ENCODE measurements around the gene FHOD3. TPM values are rescaled to one million over a fixed set of nuclear protein-coding genes. Genes with fewer than 3 reads are reported as not detected.

FHOD3 gene
- total and polyA plus RNA-seq, 2 experiments from 2014 or later: 2.7 to 8.7 TPM

DNA sequence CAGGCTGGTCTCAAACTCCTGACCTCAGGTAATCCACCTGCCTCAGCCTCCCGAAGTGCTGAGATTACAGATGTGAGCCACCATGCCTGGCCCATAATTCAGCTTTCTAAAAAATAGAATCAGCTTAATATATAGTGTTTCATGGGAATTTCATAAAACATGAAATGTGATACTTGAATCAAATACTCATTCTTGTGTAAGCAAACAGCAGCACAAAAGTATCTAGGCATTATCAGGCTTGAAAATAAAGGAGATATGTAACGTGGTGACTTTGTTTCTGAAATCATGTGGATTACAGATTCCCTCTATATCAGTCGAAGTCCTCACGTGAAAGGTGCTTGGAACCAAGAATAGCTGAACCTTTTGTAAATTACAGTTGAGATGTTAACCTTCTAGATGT is 229.1 kb downstream of the FHOD3 start:
- Histone ChIP-seq H3K27ac (ENCODE audit: low read depth) (no peak overlapping the region), H3K27me3 (ENCODE audit: insufficient read depth) (no peaks in the 10 kb centered on the region), H3K4me1 (ENCODE audit: insufficient read depth) (no peaks in the 10 kb centered on the region), H3K4me3 (no peak overlapping the region), H3K4me2 (no peak overlapping the region), H3F3A (replicated peaks; ENCODE audit: low read depth) (no peaks in the 10 kb centered on the region), H3K36me3 (ENCODE audit: insufficient read depth) (no peaks in the 10 kb centered on the region), H4K20me1 (replicated peaks; ENCODE audit: insufficient read depth) (no peaks in the 10 kb centered on the region), H2AFZ (no peak overlapping the region), H3K9me2 (ENCODE audit: insufficient read depth) (peaks cover 9% of the 10 kb centered on the region), H3K79me2 (replicated peaks; ENCODE audit: insufficient read depth) (no peaks in the 10 kb centered on the region)
- no peak overlapping the region for H3K4me3 Mint-ChIP-seq
- peaks cover 20% of the 10 kb centered on the region for H3K4me1 Mint-ChIP-seq
- no peaks in the 10 kb centered on the region for H3K9me3 Mint-ChIP-seq
- DNase-seq (ENCODE audit: low spot score) (no peak), ATAC-seq (no peak)
- no peaks in the 10 kb centered on the region for H3K36me3 Mint-ChIP-seq (ENCODE audit: low read depth)
- no peak for TF ChIP-seq ZNF331 (CRISPR knock-in tag; IDR thresholded peaks at IDR 0.05; ENCODE audit: low read depth)
- TF ChIP-seq JUNB (IDR thresholded peaks at IDR 0.05; ENCODE audit: unreplicated experiment): no peak
- no peak for TF ChIP-seq ZNF114 (CRISPR knock-in tag; IDR thresholded peaks at IDR 0.05)
- TF ChIP-seq CREB1 (CRISPR knock-in tag; IDR thresholded peaks at IDR 0.05; ENCODE audit: low read depth): no peak
- no peak for TF ChIP-seq POLR2AphosphoS5 (IDR thresholded peaks at IDR 0.05; ENCODE audit: low read depth)
- no peak for TF ChIP-seq NANOG (IDR thresholded peaks at IDR 0.05; ENCODE audit: borderline replicate concordance)
- TF ChIP-seq, protein P1, sequence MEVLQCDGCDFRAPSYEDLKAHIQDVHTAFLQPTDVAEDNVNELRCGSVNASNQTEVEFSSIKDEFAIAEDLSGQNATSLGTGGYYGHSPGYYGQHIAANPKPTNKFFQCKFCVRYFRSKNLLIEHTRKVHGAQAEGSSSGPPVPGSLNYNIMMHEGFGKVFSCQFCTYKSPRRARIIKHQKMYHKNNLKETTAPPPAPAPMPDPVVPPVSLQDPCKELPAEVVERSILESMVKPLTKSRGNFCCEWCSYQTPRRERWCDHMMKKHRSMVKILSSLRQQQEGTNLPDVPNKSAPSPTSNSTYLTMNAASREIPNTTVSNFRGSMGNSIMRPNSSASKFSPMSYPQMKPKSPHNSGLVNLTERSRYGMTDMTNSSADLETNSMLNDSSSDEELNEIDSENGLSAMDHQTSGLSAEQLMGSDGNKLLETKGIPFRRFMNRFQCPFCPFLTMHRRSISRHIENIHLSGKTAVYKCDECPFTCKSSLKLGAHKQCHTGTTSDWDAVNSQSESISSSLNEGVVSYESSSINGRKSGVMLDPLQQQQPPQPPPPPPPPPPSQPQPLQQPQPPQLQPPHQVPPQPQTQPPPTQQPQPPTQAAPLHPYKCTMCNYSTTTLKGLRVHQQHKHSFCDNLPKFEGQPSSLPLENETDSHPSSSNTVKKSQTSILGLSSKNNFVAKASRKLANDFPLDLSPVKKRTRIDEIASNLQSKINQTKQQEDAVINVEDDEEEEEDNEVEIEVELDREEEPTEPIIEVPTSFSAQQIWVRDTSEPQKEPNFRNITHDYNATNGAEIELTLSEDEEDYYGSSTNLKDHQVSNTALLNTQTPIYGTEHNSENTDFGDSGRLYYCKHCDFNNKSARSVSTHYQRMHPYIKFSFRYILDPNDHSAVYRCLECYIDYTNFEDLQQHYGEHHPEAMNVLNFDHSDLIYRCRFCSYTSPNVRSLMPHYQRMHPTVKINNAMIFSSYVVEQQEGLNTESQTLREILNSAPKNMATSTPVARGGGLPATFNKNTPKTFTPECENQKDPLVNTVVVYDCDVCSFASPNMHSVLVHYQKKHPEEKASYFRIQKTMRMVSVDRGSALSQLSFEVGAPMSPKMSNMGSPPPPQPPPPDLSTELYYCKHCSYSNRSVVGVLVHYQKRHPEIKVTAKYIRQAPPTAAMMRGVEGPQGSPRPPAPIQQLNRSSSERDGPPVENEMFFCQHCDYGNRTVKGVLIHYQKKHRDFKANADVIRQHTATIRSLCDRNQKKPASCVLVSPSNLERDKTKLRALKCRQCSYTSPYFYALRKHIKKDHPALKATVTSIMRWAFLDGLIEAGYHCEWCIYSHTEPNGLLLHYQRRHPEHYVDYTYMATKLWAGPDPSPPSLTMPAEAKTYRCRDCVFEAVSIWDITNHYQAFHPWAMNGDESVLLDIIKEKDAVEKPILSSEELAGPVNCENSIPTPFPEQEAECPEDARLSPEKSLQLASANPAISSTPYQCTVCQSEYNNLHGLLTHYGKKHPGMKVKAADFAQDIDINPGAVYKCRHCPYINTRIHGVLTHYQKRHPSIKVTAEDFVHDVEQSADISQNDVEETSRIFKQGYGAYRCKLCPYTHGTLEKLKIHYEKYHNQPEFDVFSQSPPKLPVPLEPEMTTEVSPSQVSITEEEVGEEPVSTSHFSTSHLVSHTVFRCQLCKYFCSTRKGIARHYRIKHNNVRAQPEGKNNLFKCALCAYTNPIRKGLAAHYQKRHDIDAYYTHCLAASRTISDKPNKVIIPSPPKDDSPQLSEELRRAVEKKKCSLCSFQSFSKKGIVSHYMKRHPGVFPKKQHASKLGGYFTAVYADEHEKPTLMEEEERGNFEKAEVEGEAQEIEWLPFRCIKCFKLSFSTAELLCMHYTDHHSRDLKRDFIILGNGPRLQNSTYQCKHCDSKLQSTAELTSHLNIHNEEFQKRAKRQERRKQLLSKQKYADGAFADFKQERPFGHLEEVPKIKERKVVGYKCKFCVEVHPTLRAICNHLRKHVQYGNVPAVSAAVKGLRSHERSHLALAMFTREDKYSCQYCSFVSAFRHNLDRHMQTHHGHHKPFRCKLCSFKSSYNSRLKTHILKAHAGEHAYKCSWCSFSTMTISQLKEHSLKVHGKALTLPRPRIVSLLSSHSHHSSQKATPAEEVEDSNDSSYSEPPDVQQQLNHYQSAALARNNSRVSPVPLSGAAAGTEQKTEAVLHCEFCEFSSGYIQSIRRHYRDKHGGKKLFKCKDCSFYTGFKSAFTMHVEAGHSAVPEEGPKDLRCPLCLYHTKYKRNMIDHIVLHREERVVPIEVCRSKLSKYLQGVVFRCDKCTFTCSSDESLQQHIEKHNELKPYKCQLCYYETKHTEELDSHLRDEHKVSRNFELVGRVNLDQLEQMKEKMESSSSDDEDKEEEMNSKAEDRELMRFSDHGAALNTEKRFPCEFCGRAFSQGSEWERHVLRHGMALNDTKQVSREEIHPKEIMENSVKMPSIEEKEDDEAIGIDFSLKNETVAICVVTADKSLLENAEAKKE (CRISPR knock-in tag; IDR thresholded peaks at IDR 0.05): no peak
- TF ChIP-seq, protein P2, sequence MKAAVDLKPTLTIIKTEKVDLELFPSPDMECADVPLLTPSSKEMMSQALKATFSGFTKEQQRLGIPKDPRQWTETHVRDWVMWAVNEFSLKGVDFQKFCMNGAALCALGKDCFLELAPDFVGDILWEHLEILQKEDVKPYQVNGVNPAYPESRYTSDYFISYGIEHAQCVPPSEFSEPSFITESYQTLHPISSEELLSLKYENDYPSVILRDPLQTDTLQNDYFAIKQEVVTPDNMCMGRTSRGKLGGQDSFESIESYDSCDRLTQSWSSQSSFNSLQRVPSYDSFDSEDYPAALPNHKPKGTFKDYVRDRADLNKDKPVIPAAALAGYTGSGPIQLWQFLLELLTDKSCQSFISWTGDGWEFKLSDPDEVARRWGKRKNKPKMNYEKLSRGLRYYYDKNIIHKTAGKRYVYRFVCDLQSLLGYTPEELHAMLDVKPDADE (IDR thresholded peaks at IDR 0.05): no peak
- TF ChIP-seq EZH2phosphoT487 (IDR thresholded peaks at IDR 0.05; ENCODE audit: unreplicated experiment): no peak
- H3K27ac Mint-ChIP-seq: no peak overlapping the region
- H3K27me3 Mint-ChIP-seq (ENCODE audit: insufficient read depth, low read depth, poor library complexity): peaks cover 5% of the 10 kb centered on the region
